Liver (tissue), 9 donors: ENCODE data around the gene RAPGEF1. TPM values are rescaled to one million over a fixed set of nuclear protein-coding genes. Genes with fewer than 3 reads are reported as not detected.
"Not testable (repeated sequence)": the region's sequence is repeated elsewhere in the genome, so short reads cannot be mapped to it uniquely, and the experiment has no call there.

Source experiments
- DNase-seq: peaks from one replicate; pipeline ENCODE4 v3.0.0-alpha.2; 2017; ENCODE audit warnings: low spot score
- H3K27ac ChIP-seq, 2 donors: one replicate each; pipeline ENCODE4 v1.7.0; 2013; ENCODE audit warnings: inconsistent platforms in 2 of 2, low read length in 2 of 2, control low read depth in 1 of 2, low read depth in 1 of 2, mild to moderate bottlenecking in 1 of 2
- H3K27me3 ChIP-seq, 4 donors: one replicate each; pipeline versions ENCODE4 v1.6.1 to v1.7.0; 2013; ENCODE audit warnings: low read length in 3 of 4, inconsistent platforms in 1 of 4, mild to moderate bottlenecking in 1 of 4, moderate library complexity in 1 of 4; ENCODE audit not compliant: control insufficient read depth in 4 of 4, insufficient read depth in 4 of 4
- H3K36me3 ChIP-seq, 4 donors: one replicate each; pipeline versions ENCODE4 v1.6.1 to v1.7.0; 2013; ENCODE audit warnings: low read length in 3 of 4, mild to moderate bottlenecking in 3 of 4, low read depth in 1 of 4, moderate library complexity in 1 of 4; ENCODE audit not compliant: control insufficient read depth in 4 of 4, insufficient read depth in 3 of 4
- H3K4me1 ChIP-seq, 4 donors: one replicate each; pipeline versions ENCODE4 v1.6.1 to v1.7.0; 2013; ENCODE audit warnings: low read length in 3 of 4, mild to moderate bottlenecking in 3 of 4, moderate library complexity in 1 of 4; ENCODE audit not compliant: control insufficient read depth in 4 of 4, insufficient read depth in 4 of 4
- H3K4me3 ChIP-seq, 3 donors: one replicate each; pipeline versions ENCODE4 v1.6.1 to v1.7.0; 2013; ENCODE audit warnings: low read length in 3 of 3, control low read depth in 1 of 3, low read depth in 1 of 3, mild to moderate bottlenecking in 1 of 3
- H3K9ac ChIP-seq, 2 donors: one replicate each; pipeline ENCODE4 v1.7.0; 2013; ENCODE audit warnings: low read length in 2 of 2, mild to moderate bottlenecking in 2 of 2, moderate library complexity in 2 of 2, control low read depth in 1 of 2, low read depth in 1 of 2
- H3K9me3 ChIP-seq, 4 donors: one replicate each; pipeline versions ENCODE4 v1.6.1 to v1.7.0; 2013; ENCODE audit warnings: low read length in 3 of 4; ENCODE audit not compliant: control insufficient read depth in 4 of 4
- FOXA1 ChIP-seq: IDR thresholded peaks from 2 replicates; pipeline ENCODE4 v1.6.1; 2016; ENCODE audit warnings: antibody characterized with exemption
- FOXA2 ChIP-seq: IDR thresholded peaks from 2 replicates; pipeline ENCODE4 v1.6.1; 2016; ENCODE audit warnings: antibody characterized with exemption
- GABPA ChIP-seq, 2 donors: IDR thresholded peaks in 1 of 2; conservative IDR thresholded peaks in 1 of 2; 2 replicates each; pipeline ENCODE4 v1.6.1; 2016; ENCODE audit warnings: antibody characterized with exemption in 2 of 2, mild to moderate bottlenecking in 1 of 2, moderate library complexity in 1 of 2
- HNF4A ChIP-seq, 2 donors: conservative IDR thresholded peaks; 2 replicates each; pipeline ENCODE4 v1.6.1; 2016; ENCODE audit warnings: antibody characterized with exemption in 2 of 2, mild to moderate bottlenecking in 2 of 2
- NR2F2 ChIP-seq: IDR thresholded peaks from 2 replicates; pipeline ENCODE4 v1.6.1; 2016; ENCODE audit warnings: antibody characterized with exemption
- RAD21 ChIP-seq, 2 donors: IDR thresholded peaks; 2 replicates each; pipeline ENCODE4 v1.6.1; 2016; ENCODE audit warnings: antibody characterized with exemption in 2 of 2, mild to moderate bottlenecking in 2 of 2
- RXRA ChIP-seq, 2 donors: IDR thresholded peaks; 2 replicates each; pipeline ENCODE4 v1.6.1; 2017 to 2018; ENCODE audit warnings: antibody characterized with exemption in 2 of 2, mild to moderate bottlenecking in 1 of 2
- SP1 ChIP-seq: IDR thresholded peaks from 2 replicates; pipeline ENCODE4 v1.6.1; 2018; ENCODE audit warnings: antibody characterized with exemption, mild to moderate bottlenecking
- TAF1 ChIP-seq: conservative IDR thresholded peaks from 2 replicates; pipeline ENCODE4 v1.6.1; 2016; ENCODE audit warnings: antibody characterized with exemption, mild to moderate bottlenecking
- ZBTB33 ChIP-seq: IDR thresholded peaks from 2 replicates; pipeline ENCODE4 v1.6.1; 2016; ENCODE audit warnings: antibody characterized with exemption
- WGBS: extraction: QIAGEN DNeasy Blood & Tissue Kit; methylation state at CpG from one replicate; pipeline ENCODE4 v1.1.7; 2013; 5-methylcytosine and 5-hydroxymethylcytosine counted together
- polyA plus RNA-seq, 2 donors: library from polyadenylated mRNA; stranded (reverse) in 1 of 2; unstranded in 1 of 2; fragments of 200-250 nt in 1 of 2; fragments of >200 nt in 1 of 2; fragmentation: Nextera tagmentation in 1 of 2; extraction: Ambion mirVana in 1 of 2; gene quantifications; one replicate each; pipeline versions ENCODE4 v1.2.1 to v1.2.3, GENCODE V29; 2013 to 2015
- total RNA-seq, 2 donors: library from RNA; depleted of rRNA; stranded (reverse); fragments of >200 nt; gene quantifications; one replicate each; pipeline ENCODE4 v1.2.3, GENCODE V29; 2014
- TF ChIP-seq, protein P1 (sequence below): IDR thresholded peaks from 2 replicates; pipeline ENCODE4 v1.6.1; 2016; ENCODE audit warnings: antibody characterized with exemption
- TF ChIP-seq, protein P2 (sequence below): IDR thresholded peaks from 2 replicates; pipeline ENCODE4 v1.6.1; 2016; ENCODE audit warnings: antibody characterized with exemption
- TF ChIP-seq, protein P3 (sequence below): IDR thresholded peaks from 2 replicates; pipeline ENCODE4 v1.6.1; 2016; ENCODE audit warnings: antibody characterized with exemption, mild to moderate bottlenecking
- donor health status: healthy.
- donor health status: healthy.
- donor health status: healthy.
- donor health status: healthy.
- donor health status: healthy.

RAPGEF1 gene
- total and polyA plus RNA-seq, 4 donors: 5.6 to 19.7 (median 16.8) TPM

DNA sequence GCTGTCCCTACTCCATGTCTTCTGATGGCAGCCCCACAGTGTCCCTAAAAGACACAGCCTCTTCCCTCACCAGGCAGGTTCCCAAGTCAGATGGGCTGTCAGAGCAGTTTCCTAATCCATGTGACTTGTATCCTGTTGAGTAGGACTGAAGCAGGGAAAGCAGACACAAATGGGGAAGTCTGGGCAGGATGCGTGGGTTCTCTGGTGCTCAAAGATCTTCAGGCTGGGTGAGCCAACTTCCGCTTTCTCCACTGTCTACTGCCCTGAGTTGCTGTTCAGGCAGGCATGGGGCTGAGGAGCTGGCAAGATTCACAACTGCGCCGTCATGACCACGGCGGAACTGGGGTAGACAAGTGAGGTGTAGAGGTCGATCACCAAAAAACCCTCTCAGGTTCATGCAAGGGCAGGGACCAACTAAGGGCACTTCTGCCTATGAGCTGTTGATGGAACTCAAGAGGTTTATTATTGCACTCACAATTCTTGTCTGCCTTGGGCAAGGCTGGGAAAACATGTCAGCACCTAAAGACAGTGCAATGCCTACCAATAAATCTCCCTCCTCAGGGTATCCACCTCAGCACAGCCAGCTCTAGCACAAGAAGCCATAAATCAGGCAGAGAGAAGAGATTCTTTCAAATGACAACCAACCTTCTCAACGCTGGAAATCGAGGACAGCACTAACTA lies 83.4 kb downstream of the RAPGEF1 start:
- Histone ChIP-seq H3K36me3 (no peaks in the 10 kb centered on the region), H3K9me3 (no peaks in the 10 kb centered on the region), H3K4me1 (peaks cover 4 to 34% (median 13%) of the 10 kb centered on the region in 4 donors), H3K27me3 (no peaks in the 10 kb centered on the region), H3K27ac (peak overlapping the region; percentile 96), H3K4me3 (no peak overlapping the region), H3K9ac (peak overlapping the region in 1 of 2 donors; percentile 3)
- peak; percentile 24 for TF ChIP-seq SP1
- peak; percentile 15 to 54 for TF ChIP-seq RAD21 (IDR thresholded peaks at IDR 0.05)
- peak in 1 of 2 donors; percentile 57 for TF ChIP-seq RXRA (IDR thresholded peaks at IDR 0.05)
- TF ChIP-seq, protein P1, sequence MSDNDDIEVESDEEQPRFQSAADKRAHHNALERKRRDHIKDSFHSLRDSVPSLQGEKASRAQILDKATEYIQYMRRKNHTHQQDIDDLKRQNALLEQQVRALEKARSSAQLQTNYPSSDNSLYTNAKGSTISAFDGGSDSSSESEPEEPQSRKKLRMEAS: peak; percentile 16
- TF ChIP-seq, protein P2, sequence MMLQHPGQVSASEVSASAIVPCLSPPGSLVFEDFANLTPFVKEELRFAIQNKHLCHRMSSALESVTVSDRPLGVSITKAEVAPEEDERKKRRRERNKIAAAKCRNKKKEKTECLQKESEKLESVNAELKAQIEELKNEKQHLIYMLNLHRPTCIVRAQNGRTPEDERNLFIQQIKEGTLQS: no peak
- WGBS: 75% methylated on average over 9 of the region's 9 CpGs
- no peak for DNase-seq

DNA sequence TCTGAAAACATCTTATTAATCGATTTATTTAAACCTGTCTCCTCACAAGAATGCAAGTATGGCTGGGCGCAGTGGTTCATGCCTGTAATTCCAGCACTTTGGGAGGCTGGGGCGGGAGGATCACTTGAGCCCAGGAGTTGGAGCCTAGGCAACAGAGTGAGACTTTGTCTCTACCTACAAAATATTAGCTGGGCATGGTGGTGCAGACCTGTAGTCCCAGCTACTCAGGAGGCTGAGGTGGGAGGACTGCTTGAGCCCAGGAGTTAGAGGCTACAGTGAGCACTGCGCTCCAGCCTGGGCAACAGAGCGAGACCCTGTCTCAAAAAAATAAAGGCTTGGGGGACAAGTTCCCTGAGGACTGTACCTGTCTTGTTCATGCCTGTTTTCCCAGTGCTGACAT lies 85.5 kb downstream of the RAPGEF1 start:
- 95% methylated on average over 5 of the region's 5 CpGs for WGBS
- not testable (repeated sequence) for DNase-seq, H3K4me3 ChIP-seq, H3K27me3 ChIP-seq, H3K36me3 ChIP-seq, H3K9me3 ChIP-seq
- Histone ChIP-seq H3K27ac (peak overlapping the region; percentile 96), H3K9ac (peak overlapping the region in 1 of 2 donors; percentile 72), H3K4me1 (peaks cover 7 to 40% (median 16%) of the 10 kb centered on the region in 4 donors)

DNA sequence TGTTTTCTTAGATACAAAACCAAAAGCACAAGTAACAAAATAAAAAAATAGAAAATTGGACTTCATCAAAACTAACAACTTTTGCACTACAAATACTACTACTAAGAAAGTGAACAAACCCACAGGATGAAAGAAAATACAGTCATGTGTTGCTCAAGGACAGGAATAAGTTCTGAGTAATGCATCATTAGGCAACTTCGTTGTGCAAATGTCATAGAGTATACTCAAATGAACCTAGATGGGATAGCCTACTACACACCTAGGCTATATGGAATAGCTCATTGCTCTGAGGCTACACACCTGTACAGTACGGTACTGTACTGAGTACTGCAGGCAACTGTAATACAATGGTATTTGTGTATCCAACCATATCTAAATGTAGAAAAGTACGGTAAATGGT lies 88.3 kb downstream of the RAPGEF1 start:
- 79% methylated on average over 3 of the region's 3 CpGs for WGBS
- TF ChIP-seq RXRA (IDR thresholded peaks at IDR 0.05): peak in 1 of 2 donors; percentile 14
- peak in 1 of 2 donors; percentile 24 for TF ChIP-seq HNF4A (conservative IDR thresholded peaks at IDR 0.05)
- no peak for TF ChIP-seq NR2F2
- Histone ChIP-seq H3K27ac (peak overlapping the region in 1 of 2 donors; percentile 15), H3K4me1 (peaks cover 5 to 19% (median 13%) of the 10 kb centered on the region in 4 donors), H3K9me3 (no peaks in the 10 kb centered on the region), H3K9ac (no peak overlapping the region), H3K36me3 (peaks cover 0 to 4% (median 0%) of the 10 kb centered on the region in 4 donors), H3K27me3 (no peaks in the 10 kb centered on the region), H3K4me3 (no peak overlapping the region)
- no peak for DNase-seq

GRCh38 chr9:131651160-131651559 lies 88.7 kb downstream of the RAPGEF1 start:
- TF ChIP-seq GABPA (IDR thresholded peaks at IDR 0.05 in 1 of 2, conservative IDR thresholded peaks at IDR 0.05 in 1 of 2): no peak
- no peak for TF ChIP-seq TAF1
- TF ChIP-seq, protein P2: no peak
- no peak for TF ChIP-seq FOXA2
- TF ChIP-seq RXRA (IDR thresholded peaks at IDR 0.05): no peak
- no peak for TF ChIP-seq FOXA1
- no peak for TF ChIP-seq ZBTB33
- TF ChIP-seq RAD21 (IDR thresholded peaks at IDR 0.05): no peak
- TF ChIP-seq, protein P3, sequence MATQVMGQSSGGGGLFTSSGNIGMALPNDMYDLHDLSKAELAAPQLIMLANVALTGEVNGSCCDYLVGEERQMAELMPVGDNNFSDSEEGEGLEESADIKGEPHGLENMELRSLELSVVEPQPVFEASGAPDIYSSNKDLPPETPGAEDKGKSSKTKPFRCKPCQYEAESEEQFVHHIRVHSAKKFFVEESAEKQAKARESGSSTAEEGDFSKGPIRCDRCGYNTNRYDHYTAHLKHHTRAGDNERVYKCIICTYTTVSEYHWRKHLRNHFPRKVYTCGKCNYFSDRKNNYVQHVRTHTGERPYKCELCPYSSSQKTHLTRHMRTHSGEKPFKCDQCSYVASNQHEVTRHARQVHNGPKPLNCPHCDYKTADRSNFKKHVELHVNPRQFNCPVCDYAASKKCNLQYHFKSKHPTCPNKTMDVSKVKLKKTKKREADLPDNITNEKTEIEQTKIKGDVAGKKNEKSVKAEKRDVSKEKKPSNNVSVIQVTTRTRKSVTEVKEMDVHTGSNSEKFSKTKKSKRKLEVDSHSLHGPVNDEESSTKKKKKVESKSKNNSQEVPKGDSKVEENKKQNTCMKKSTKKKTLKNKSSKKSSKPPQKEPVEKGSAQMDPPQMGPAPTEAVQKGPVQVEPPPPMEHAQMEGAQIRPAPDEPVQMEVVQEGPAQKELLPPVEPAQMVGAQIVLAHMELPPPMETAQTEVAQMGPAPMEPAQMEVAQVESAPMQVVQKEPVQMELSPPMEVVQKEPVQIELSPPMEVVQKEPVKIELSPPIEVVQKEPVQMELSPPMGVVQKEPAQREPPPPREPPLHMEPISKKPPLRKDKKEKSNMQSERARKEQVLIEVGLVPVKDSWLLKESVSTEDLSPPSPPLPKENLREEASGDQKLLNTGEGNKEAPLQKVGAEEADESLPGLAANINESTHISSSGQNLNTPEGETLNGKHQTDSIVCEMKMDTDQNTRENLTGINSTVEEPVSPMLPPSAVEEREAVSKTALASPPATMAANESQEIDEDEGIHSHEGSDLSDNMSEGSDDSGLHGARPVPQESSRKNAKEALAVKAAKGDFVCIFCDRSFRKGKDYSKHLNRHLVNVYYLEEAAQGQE: no peak
- no peak for TF ChIP-seq HNF4A (conservative IDR thresholded peaks at IDR 0.05)
- WGBS: 97% methylated on average over 2 of the region's 2 CpGs
- no peak overlapping the region for H3K9ac ChIP-seq
- H3K4me1 ChIP-seq: peaks cover 5 to 19% (median 13%) of the 10 kb centered on the region in 4 donors
- peaks cover 0 to 4% (median 0%) of the 10 kb centered on the region in 4 donors for H3K36me3 ChIP-seq
- H3K27me3 ChIP-seq: no peaks in the 10 kb centered on the region
- no peak for DNase-seq
- H3K9me3 ChIP-seq: no peaks in the 10 kb centered on the region
- no peak overlapping the region for H3K4me3 ChIP-seq
- H3K27ac ChIP-seq: peak overlapping the region in 1 of 2 donors; percentile 15
